SK-N-DZ (cell line): Measurements from ENCODE around the gene OSBP2.

Experiments
- DNase-seq: peaks from one replicate; pipeline ENCODE4 v3.0.0-alpha.2; 2015; ENCODE audit warnings: low spot score

OSBP2 gene

DNA sequence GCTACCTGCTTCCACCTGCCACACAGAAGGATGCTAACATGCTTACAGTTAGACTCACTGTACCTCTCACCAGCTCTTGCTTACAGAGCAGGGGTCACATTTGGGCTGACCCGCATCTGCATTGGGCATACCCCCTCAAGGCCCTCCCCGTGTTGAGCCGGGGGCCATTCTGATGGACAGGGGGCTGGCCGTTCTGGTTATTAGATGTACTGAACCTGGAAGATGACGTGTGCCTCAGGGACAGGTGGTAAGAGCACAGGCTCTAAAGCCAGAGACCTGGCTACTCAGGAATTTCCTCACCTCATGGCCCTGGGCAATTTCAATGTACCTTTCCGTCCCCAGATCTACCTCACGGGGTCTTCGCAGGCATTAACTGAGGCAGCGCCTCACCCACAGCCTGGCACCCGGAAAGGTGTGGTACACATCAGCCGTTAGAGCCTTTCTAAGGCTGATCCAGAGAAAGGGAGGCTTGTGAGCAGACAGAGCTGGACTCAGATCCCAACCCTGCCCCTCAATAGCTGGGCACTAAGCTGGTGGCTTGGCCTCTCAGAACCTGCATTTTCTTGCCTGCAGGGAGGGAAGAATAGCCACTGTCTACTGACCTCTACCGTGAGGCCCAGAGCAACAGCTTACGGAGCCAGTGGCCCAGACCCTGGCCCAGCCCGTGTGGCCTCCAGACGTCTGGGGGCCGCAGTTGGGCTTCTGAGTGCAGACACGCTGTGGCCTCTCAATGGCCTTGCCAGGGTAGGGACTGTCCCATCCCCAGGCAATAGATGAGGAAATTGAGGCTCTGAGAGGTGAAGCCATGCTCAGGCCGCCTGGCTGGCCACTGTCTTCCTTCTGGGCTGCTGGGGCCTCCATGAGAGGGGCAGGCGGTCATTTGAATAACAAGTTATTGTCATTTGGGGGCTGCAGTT is 173.3 kb downstream of the OSBP2 start:
- no peak for DNase-seq

GRCh38 chr22:30868663-30869385 is 174.2 kb downstream of the OSBP2 start:
- DNase-seq, result no peak

- no peak for DNase-seq
These were observed 175.2 kb downstream of the OSBP2 start for GRCh38 chr22:30869667-30870395.

DNA sequence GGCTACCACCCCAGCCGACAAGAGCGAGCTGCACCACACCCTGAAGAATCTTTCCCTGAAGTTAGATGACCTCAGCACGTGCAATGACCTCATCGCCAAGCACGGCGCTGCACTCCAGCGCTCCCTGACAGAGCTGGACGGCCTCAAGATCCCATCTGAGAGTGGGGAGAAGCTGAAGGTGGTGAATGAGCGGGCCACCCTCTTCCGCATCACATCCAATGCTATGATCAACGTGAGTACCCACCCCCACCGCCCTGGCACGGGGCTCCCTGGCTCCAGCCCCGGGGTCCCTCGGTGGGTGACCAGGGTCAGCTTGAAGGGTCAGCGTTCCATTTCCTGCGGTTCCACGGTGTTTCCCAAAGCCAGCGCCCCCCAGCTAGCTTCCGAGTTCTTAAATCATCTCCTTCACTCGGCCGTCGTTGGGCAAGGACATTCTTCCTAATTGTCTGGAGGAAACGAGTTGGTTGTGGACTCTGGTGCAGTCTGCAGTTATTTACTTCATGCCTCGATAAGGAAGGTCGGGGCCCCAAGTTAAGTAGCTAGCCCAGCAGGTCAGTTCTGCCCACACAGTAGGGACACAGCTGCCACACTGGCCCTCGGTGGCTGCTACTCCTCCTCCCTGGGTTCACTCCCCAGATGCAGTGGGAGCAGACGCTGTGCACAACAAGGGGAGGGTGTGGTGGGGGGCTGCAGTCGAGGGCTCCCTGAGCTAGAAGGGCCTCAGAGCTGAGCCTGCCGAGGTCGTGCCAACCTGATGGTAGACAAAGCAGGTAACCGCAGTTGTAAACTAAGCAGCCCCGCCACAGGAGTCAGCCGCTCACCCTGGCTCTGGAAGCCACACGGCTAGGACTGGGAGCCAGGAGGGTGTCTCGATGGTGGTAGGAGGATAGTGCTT is 176.0 kb downstream of the OSBP2 start:
- no peak for DNase-seq

DNA sequence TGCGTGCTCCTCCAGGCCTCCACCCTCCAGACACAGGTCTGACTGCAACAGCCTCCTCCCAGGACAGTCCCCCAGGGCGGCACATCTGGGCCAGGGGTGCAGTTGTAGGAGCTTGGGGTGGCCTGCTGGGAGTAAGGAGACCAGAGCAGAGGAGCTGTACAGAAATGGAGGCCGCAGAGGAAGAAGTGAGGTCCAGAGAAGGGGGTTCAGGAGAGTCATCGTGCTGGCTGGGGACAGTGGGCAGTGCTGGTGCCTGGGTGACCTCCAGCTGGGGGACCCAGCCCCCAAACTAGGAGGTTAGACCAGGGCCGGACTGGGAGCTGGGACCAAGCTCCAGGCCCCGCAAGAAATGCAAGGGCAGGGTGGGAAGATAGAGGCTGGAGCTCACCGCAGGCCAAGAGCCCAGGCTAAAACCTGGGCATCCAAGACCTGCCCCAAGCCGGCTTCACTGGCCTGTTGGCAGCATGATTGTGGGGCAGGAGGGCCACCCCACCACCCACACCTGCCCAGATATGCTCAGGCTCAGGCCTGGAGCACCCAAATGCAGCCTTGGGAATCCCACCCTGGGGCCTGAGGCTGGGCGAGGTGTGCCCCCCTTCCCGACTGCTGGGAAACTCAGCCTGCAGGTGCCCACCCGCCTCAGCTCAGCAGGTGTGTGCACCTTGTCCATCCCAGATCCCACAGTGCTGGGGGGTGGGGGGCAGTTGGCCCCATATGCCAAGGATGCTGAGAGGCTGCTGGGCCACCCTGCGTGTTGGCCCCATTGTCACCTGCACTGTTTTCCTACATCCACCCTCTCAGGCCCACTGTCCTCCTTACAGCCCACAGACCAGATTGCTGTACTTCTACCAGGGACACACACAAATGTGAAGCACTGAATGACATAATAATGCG is 177.0 kb downstream of the OSBP2 start:
- DNase-seq, result no peak

- no peak for DNase-seq
These were observed 177.8 kb downstream of the OSBP2 start for GRCh38 chr22:30872285-30873041.

DNA sequence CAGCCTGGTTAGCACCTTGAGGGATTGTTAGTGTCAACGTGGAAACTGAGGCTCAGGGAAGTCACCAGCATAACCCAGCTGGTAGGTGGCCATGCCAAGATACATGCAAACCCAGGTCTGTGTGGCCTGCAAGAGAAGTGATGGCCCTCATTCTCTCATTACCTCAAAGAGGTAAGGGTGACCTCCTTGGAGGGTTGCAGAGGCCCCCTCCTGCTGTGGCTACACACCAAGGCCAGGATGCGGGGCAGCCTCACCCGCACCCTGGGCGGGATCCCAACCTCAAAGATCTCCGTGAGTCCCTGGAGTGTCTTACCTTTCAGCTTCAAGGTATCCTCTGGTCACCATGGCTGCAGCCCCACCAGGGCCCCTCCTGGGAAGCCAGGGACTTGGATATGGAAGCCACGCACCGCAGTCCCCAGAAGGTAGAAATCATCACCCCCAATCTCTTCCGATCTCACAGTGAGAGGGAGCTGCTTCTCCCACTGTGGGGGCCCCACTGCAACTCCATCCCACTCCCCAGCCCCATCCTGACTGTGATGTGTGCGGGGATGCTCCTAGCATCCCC is 178.5 kb downstream of the OSBP2 start:
- no peak for DNase-seq

GRCh38 chr22:30873661-30874060 is 179.0 kb downstream of the OSBP2 start:
- no peak for DNase-seq

- no peak for DNase-seq
These were observed 180.0 kb downstream of the OSBP2 start for GRCh38 chr22:30874431-30875370.

GRCh38 chr22:30875481-30876215 is 181.0 kb downstream of the OSBP2 start:
- no peak for DNase-seq

DNA sequence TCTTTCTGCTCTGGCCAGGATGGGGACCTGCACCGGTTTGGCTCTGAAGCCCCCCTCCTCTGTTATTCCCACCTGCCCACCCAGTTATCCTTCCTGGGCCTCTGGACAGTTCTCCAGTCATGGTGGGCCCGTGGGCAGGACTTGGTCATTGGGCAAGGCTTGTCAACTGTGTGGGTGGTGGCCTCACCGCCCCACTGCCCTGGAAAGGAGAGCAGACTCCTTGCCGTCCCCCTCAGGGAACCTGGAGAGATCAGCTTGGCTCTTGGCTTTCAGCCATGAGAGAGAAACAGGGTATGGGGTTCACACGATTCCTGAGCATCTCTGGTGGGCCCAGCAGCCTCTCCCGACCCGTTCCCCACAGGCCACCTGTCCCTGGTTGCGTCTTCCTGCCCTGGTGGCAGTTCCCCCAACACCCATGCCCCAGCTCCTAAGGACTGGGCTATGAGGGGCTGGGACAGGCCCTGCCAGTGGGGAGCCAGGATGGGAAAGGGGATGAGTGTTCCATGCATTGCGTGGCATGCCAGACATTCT is 181.6 kb downstream of the OSBP2 start:
- no peak for DNase-seq

DNA sequence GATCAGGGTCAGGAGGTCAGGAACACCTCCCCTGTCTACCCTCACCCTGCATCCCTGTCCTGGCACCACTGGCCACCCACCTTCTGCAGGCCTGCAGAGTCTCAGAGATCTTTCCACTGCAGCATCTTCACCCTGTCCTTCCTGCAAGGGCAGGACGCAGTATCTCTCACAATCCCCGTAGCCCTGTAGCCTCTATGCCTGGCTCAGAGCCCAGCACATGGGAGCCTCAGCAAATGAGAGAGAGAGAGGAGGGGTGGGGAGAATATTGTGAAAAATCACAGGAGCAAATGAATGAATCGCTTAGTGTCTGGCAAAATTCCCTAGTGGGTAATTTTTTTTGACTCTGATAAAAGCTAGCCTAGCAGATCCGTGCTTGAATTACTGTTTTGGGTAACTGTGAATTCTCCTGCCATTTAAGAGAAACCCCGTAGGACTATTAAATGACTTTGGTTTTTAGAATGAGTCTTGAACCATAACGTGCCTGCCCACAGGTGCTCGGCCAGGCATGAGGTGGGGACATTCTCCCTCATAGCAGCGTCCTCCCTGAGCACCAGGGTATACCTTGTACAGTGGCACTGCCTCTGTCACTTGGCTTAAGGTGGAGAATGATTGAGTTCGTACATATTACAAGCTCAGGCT is 182.4 kb downstream of the OSBP2 start:
- no peak for DNase-seq

DNA sequence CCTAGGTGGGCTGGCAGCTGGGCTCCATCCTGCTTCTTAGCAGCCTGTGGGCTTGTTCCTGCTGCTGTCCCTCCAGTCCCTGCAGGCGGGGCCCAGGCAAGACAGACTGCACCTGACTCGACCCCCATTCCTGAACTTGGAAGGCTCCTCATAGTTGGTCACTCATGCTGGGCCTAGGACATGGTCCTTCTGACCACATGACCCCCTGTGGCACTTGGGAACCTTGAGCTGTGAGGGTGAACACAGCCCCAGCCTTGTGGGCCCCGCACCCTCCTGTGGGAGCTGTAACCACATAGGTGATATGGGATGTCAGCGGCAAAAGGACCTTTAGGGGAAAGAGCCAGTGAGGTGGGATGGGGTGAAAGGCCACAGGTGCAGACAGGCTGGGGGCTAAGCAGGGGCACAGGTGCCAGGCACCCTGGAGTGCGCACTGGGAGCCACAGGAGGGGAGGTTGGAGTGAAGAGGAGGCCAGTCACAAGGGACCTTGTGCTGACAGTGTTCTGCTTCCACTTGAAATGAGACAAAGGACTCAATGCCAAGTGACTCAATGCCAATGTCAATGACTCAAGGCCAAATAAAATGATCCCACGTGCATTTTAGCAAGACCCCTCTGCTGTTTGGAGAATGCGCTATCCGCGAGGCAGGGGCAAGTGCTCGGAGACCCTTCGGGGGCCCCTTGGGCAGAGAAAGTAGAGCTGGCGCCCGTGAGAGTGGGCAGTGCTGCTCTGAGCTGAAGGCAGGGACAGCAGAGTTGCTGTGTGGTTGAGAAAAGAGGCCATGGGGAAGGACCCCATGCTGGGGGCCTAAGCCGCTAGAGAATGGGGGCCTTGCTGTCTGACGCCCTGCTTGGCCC is 183.2 kb downstream of the OSBP2 start:
- no peak for DNase-seq

GRCh38 chr22:30878516-30879414 is 184.1 kb downstream of the OSBP2 start:
- no peak for DNase-seq
